Measurements from ENCODE around the gene LY6G6C. TPM values are rescaled to one million over a fixed set of nuclear protein-coding genes. Genes with fewer than 3 reads are reported as not detected.

The LY6G6C gene, protein sequence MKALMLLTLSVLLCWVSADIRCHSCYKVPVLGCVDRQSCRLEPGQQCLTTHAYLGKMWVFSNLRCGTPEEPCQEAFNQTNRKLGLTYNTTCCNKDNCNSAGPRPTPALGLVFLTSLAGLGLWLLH
- polyA plus RNA-seq (2013, experiment 1 of 2), result not detected
- polyA plus RNA-seq (2013, experiment 2 of 2), result not detected

- Histone ChIP-seq H3K9me3 (ENCODE audit: insufficient read depth, low read depth, low read length) (no peaks in the 10 kb centered on the region), H3K27ac (ENCODE audit: low read depth, low read length) (no peak within 1 kb of the TSS), H3K36me3 (ENCODE audit: insufficient read depth, low read length) (peaks cover 9% of the 10 kb centered on the region), H3K27me3 (ENCODE audit: insufficient read depth, low read length) (no peaks in the 10 kb centered on the region), H3K4me1 (ENCODE audit: insufficient read depth, low read length) (peaks cover 15% of the 10 kb centered on the region), H3K9ac (ENCODE audit: low read depth, low read length) (no peak within 1 kb of the TSS), H3K4me3 (ENCODE audit: low read length) (no peak within 1 kb of the TSS)
- 87% methylated on average over 3 of the region's 4 CpGs for WGBS
Observed at GRCh38 chr6:31721351-31722020, at the start of gene LY6G6C. Gene LY6G6C, minus strand, starts transcription at chr6:31721746. Its CDS starts 67 bp downstream, at chr6:31721679.

- H3K9me3 ChIP-seq (ENCODE audit: insufficient read depth, low read depth, low read length), result no peaks in the 10 kb centered on the region
- H3K9ac ChIP-seq (ENCODE audit: low read depth, low read length), result no peak overlapping the region
- no peak overlapping the region for H3K4me3 ChIP-seq (ENCODE audit: low read length)
- no peaks in the 10 kb centered on the region for H3K36me3 ChIP-seq (ENCODE audit: insufficient read depth, low read length)
- H3K27ac ChIP-seq (ENCODE audit: low read depth, low read length), result no peak overlapping the region
- H3K27me3 ChIP-seq (ENCODE audit: insufficient read depth, low read length), result no peaks in the 10 kb centered on the region
- 94% methylated on average over 2 of the region's 2 CpGs for WGBS
- H3K4me1 ChIP-seq (ENCODE audit: insufficient read depth, low read length), result peaks cover 4% of the 10 kb centered on the region; the same call in 1 of the 2 replicates
Observed at GRCh38 chr6:31770860-31771259, 49.3 kb upstream of the LY6G6C start.

DNA sequence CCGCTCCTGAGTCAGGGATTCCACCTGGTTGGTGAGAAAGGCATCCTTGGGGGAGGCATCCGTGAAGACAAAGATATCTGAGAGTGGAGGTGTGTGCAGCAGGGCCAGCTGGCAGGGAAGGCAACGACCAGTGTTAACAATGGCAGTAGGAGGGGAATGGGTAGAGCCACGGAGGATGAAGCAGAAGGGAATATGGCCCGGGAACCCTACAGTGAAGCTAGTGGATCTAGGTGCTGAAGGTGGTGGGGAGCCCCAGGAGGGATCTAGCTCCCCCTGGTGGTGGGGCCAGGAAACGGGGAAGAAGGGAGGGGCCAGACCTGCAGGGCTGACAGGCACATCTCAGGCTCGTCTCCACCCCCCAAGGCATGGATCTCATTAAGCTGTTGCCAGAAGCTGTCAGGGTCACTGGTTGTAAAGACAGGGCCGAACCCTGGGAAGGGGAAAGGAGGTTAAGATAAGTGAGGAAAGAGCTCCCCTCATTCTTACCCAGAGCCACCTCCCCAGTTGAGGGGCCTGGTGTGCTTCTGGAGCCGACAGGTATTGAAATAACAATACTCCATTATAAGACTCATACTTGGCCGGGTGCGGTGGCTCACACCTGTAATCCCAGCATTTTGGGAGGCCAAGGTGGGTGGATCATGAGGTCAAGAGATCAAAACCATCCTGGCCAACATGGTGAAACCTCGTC lies 48.3 kb upstream of the LY6G6C start:
- no peak overlapping the region for H3K4me3 ChIP-seq (ENCODE audit: low read length)
- peaks cover 4% of the 10 kb centered on the region; the same call in 1 of the 2 replicates for H3K4me1 ChIP-seq (ENCODE audit: insufficient read depth, low read length)
- no peaks in the 10 kb centered on the region for H3K36me3 ChIP-seq (ENCODE audit: insufficient read depth, low read length)
- no peaks in the 10 kb centered on the region for H3K27me3 ChIP-seq (ENCODE audit: insufficient read depth, low read length)
- 79% methylated on average over 11 of the region's 12 CpGs for WGBS
- no peaks in the 10 kb centered on the region for H3K9me3 ChIP-seq (ENCODE audit: insufficient read depth, low read depth, low read length)
- H3K9ac ChIP-seq (ENCODE audit: low read depth, low read length), result no peak overlapping the region
- no peak overlapping the region for H3K27ac ChIP-seq (ENCODE audit: low read depth, low read length)

- H3K27me3 ChIP-seq (ENCODE audit: insufficient read depth, low read length), result no peaks in the 10 kb centered on the region
- no peak overlapping the region for H3K9ac ChIP-seq (ENCODE audit: low read depth, low read length)
- H3K27ac ChIP-seq (ENCODE audit: low read depth, low read length), result no peak overlapping the region
- peaks cover 4% of the 10 kb centered on the region; the same call in 1 of the 2 replicates for H3K4me1 ChIP-seq (ENCODE audit: insufficient read depth, low read length)
- WGBS, result 93% methylated on average over 18 of the region's 18 CpGs
- no peaks in the 10 kb centered on the region for H3K9me3 ChIP-seq (ENCODE audit: insufficient read depth, low read depth, low read length)
- no peak overlapping the region for H3K4me3 ChIP-seq (ENCODE audit: low read length)
- no peaks in the 10 kb centered on the region for H3K36me3 ChIP-seq (ENCODE audit: insufficient read depth, low read length)
Observed at GRCh38 chr6:31768363-31769257, 47.1 kb upstream of the LY6G6C start.

DNA sequence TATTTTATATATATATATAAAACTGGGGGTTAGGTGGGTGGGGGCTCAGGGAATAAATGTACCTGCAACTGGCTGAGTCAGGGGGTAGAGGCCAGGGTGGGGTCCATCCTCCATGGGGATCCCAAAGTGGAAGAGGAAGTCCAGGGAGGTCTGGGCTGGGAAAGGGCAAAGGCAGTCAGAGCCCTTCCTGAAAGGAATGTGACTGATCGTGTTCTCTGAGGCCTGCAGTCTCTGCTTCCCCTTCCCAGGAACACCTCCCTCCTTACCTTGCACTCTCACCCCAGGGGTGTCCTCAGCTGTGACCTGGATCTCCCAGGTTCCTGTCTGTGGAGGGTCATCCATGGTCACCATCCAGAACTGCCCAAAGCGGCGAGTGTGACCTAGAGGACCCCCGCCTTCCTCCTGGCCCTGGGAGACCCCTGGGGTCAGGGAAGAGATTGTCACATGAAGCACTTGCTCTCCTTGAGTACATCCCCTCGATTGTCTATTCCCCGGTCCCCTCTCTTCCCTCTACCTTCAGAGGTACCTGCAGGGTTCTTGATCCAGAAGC lies 45.6 kb upstream of the LY6G6C start:
- Histone ChIP-seq H3K27me3 (ENCODE audit: insufficient read depth, low read length) (no peaks in the 10 kb centered on the region), H3K36me3 (ENCODE audit: insufficient read depth, low read length) (peaks cover 6% of the 10 kb centered on the region; the same call in 1 of the 2 replicates), H3K27ac (ENCODE audit: low read depth, low read length) (no peak overlapping the region), H3K4me1 (ENCODE audit: insufficient read depth, low read length) (peaks cover 8% of the 10 kb centered on the region; the same call in 1 of the 2 replicates), H3K4me3 (ENCODE audit: low read length) (no peak overlapping the region), H3K9me3 (ENCODE audit: insufficient read depth, low read depth, low read length) (no peaks in the 10 kb centered on the region), H3K9ac (ENCODE audit: low read depth, low read length) (no peak overlapping the region)
- WGBS, result 86% methylated on average over 6 of the region's 6 CpGs

DNA sequence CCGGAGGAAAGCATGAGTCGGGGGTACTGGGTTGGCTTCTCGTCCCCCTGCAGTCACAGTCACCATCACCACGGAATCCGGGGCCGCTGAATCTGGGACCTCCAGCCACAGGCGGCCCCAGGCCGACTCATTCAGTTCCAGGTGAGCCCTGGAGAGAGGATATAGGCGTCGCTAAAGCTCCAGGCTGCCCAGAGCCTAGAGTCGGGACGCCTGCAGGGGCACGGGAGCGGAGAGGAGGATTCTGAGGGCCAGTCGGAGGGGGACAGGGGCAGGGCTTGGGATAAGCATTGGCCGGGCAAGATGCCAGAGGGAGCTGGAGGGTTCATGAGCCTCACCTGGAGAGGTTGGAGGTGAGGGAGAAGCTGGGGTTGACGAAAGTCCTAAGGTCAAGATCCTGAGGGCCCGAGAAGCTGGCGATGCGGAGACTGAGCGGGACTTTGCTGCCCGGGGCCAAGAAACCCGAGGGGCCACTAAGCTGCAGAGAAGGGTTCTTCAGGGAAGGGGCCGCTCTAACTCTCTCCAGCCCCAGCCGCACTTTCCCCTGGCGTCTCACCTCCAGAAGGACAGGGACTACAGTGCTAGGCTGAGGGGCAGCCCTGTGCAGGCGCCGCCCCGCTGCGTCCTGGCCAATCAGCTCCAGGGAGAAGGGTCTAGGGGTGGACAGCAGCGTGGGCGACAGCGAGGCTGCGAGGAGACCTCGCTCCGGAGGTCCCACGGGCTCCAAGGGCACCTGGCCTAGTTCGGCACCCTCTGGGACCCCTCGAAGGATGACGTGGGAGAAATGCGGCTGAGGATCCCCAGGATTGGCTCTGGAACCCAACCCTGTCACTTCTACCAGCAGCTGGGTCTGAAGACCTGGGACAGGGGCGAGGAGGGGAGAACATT lies 44.6 kb upstream of the LY6G6C start:
- WGBS, result 44% methylated on average over 42 of the region's 42 CpGs
- H3K9ac ChIP-seq (ENCODE audit: low read depth, low read length), result 0 out of 2 replicates have a peak overlapping the region, but pooled peaks have one; percentile 34
- peaks cover 8% of the 10 kb centered on the region; the same call in 1 of the 2 replicates for H3K4me1 ChIP-seq (ENCODE audit: insufficient read depth, low read length)
- peak overlapping the region; percentile 49 for H3K4me3 ChIP-seq (ENCODE audit: low read length)
- no peak overlapping the region for H3K27ac ChIP-seq (ENCODE audit: low read depth, low read length)
- H3K9me3 ChIP-seq (ENCODE audit: insufficient read depth, low read depth, low read length), result no peaks in the 10 kb centered on the region
- no peaks in the 10 kb centered on the region for H3K27me3 ChIP-seq (ENCODE audit: insufficient read depth, low read length)
- H3K36me3 ChIP-seq (ENCODE audit: insufficient read depth, low read length), result peaks cover 13% of the 10 kb centered on the region; the same call in 1 of the 2 replicates

DNA sequence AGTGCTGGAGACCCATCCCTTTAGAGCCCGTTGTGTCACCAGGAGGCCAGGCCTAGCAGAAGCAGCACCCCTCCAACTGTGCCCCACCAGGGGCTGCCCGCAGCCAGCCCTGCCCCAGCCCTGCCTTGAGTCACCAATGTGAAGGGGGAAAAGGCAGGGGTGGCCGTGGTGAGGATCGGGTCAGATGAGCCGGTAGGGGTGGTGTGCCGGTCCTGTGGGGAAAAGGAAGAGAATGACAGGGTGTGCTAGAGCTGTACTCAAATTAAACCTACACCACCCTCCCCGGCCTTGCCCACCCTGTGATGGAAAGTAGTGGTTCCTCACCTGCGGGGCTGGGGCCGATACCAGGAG lies 44.0 kb upstream of the LY6G6C start:
- Histone ChIP-seq H3K4me3 (ENCODE audit: low read length) (no peak overlapping the region), H3K27ac (ENCODE audit: low read depth, low read length) (no peak overlapping the region), H3K4me1 (ENCODE audit: insufficient read depth, low read length) (peaks cover 8% of the 10 kb centered on the region; the same call in 1 of the 2 replicates), H3K9ac (ENCODE audit: low read depth, low read length) (0 out of 2 replicates have a peak overlapping the region, but pooled peaks have one; percentile 13), H3K36me3 (ENCODE audit: insufficient read depth, low read length) (peaks cover 18% of the 10 kb centered on the region; the same call in 1 of the 2 replicates), H3K27me3 (ENCODE audit: insufficient read depth, low read length) (no peaks in the 10 kb centered on the region), H3K9me3 (ENCODE audit: insufficient read depth, low read depth, low read length) (no peaks in the 10 kb centered on the region)
- 95% methylated on average over 9 of the region's 9 CpGs for WGBS

DNA sequence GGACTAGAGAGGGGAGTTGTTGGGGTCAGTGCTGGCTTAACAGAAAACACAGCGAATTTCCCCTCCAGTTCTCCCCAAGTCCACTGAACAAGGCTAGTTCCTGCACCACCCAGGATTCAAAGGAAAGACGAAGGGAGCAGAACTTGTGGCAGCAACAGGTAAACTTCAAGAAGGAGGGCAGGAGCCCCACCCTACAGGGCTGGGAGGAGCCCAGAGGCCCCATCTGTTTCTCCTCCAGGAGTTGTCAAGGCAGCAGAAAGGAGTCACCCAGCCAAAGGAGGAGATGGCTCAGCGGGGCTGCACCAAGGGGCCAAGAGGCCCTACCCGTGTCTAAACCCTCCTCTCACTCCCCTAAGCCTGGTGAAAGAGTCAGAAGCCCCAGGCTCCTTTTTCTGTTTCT lies 42.7 kb upstream of the LY6G6C start:
- Histone ChIP-seq H3K9ac (ENCODE audit: low read depth, low read length) (no peak overlapping the region), H3K4me3 (ENCODE audit: low read length) (no peak overlapping the region)
- 84% methylated on average over 4 of the region's 4 CpGs for WGBS

GRCh38 chr6:31763619-31763940 lies 42.0 kb upstream of the LY6G6C start:
- Histone ChIP-seq H3K4me3 (ENCODE audit: low read length) (no peak overlapping the region), H3K9ac (ENCODE audit: low read depth, low read length) (0 out of 2 replicates have a peak overlapping the region, but pooled peaks have one; percentile 1), H3K36me3 (ENCODE audit: insufficient read depth, low read length) (peaks cover 33% of the 10 kb centered on the region; the same call in 1 of the 2 replicates), H3K4me1 (ENCODE audit: insufficient read depth, low read length) (peaks cover 8% of the 10 kb centered on the region; the same call in 1 of the 2 replicates), H3K27me3 (ENCODE audit: insufficient read depth, low read length) (no peaks in the 10 kb centered on the region), H3K9me3 (ENCODE audit: insufficient read depth, low read depth, low read length) (no peaks in the 10 kb centered on the region), H3K27ac (ENCODE audit: low read depth, low read length) (no peak overlapping the region)
- whole genome bisulfite sequencing, result 38% methylated on average over 1 of the region's 1 CpG

More for the DNA sequence above, 42.7 kb upstream of the LY6G6C start:
- H3K9me3 ChIP-seq (ENCODE audit: insufficient read depth, low read depth, low read length), result no peaks in the 10 kb centered on the region
- H3K27me3 ChIP-seq (ENCODE audit: insufficient read depth, low read length), result no peaks in the 10 kb centered on the region
- H3K36me3 ChIP-seq (ENCODE audit: insufficient read depth, low read length), result peaks cover 31% of the 10 kb centered on the region; the same call in 1 of the 2 replicates
- no peak overlapping the region for H3K27ac ChIP-seq (ENCODE audit: low read depth, low read length)
- peaks cover 8% of the 10 kb centered on the region; the same call in 1 of the 2 replicates for H3K4me1 ChIP-seq (ENCODE audit: insufficient read depth, low read length)

All from HUES64 (cell line).